GM15510 (cell line): Measurements from ENCODE around the gene RPS6KA3.

Experiments
- POLR2A ChIP-seq: IDR thresholded peaks from 3 replicates; pipeline ENCODE4 v1.6.1; 2011; ENCODE audit warnings: borderline replicate concordance; ENCODE audit not compliant: insufficient read length; ENCODE audit errors: extremely low read depth

The RPS6KA3 gene

GRCh38 chrX:20244931-20245330 is 21.8 kb downstream of the RPS6KA3 start:
- no peak for TF ChIP-seq POLR2A

DNA sequence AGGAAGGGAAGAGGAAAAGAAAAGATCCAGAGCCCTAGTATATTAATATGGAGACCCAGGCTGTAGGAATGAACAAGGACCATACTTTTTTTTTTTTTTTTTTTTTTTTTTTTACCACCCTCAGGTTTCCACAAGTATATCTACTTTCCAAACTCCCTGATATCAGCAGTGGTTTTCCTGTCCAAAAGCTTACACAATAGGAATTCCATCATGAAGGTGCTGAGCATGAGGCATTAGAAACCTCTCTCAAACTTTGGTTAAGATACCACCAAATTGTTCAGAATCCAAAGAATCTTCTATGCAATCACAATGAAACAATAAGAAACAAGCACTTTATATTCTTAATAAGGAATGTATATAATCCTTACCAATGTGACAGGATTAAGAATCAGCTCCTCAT is 26.5 kb downstream of the RPS6KA3 start:
- TF ChIP-seq POLR2A: no peak

GRCh38 chrX:20237864-20238263 is 28.8 kb downstream of the RPS6KA3 start:
- no peak for TF ChIP-seq POLR2A

DNA sequence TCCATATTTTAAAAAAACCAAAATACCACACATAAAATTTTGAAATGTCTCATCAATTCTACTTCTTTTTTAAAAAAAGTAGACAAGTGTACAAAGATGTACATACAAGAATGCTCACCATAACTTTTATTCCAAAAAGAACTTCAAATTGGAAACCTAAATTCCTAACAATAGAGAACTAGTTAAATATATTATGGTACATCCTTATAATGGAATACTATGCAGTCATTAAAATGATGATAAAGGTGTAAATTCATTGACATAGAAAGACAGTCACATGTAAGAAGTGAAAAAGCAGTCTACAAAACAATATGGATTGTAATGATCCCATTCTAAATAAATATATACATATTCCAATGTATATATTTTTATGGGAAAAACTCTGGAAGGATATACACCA is 31.0 kb downstream of the RPS6KA3 start:
- no peak for TF ChIP-seq POLR2A

- no peak for TF ChIP-seq POLR2A
Measured at GRCh38 chrX:20233336-20233735, 33.4 kb downstream of the RPS6KA3 start.

GRCh38 chrX:20231598-20231997 is 35.1 kb downstream of the RPS6KA3 start:
- TF ChIP-seq POLR2A: no peak

DNA sequence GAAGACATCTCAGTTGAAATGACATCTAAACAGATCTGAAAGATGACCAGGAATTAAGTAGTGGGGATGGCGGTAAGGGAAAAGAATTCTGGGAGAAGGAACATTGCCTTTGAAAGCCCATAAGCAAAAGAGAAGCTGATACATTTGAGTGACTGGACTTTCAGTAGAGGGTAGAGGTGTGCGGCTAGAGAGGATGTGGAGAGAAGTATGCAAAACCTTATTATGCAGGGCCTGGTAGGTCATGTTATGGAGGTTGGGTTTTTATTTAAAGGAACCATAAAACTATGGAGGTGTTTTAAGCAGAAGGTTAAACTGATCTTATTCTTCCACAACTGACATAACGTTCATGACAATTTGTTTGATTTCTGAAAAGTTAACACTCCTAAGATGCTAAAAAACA is 36.3 kb downstream of the RPS6KA3 start:
- no peak for TF ChIP-seq POLR2A

GRCh38 chrX:20229155-20229554 is 37.6 kb downstream of the RPS6KA3 start:
- no peak for TF ChIP-seq POLR2A

DNA sequence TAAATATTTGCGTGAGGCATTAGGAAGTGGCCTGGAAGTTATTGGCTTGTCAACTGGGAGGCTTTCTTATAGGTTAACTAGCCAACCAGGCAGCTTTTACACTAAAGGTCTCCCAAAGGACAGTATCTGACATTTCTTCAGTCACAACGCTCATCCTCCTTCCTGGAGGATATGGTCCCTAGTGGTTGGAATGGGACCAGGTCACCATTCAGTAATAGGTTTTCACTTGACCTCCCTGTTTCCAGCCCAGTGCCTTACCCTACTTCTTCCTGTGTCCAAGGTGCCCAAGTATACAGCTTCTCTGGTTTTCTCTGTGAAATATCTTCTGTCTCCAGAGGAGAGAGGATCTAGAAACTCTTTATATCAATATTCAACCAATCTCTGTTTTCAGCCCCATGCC is 38.5 kb downstream of the RPS6KA3 start:
- TF ChIP-seq POLR2A: no peak

DNA sequence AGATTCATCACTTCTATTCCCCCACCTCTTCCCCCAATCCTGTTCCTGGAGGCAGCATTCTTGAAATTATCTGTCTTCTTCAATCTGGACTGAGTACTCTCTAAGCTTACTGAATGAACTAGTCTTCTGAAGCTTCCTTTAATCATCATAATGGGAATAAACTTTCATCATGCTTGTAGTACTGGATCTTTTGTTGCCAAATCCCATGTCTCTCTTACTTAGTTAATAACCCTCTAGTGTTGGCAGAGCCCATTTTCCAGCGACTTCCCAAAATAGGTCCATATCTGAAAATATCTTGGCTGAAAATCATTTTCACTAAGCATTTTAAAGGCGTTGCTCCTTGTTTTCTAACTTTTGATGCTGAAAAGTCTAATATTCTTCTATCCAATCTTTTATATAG is 39.6 kb downstream of the RPS6KA3 start:
- TF ChIP-seq POLR2A: no peak

DNA sequence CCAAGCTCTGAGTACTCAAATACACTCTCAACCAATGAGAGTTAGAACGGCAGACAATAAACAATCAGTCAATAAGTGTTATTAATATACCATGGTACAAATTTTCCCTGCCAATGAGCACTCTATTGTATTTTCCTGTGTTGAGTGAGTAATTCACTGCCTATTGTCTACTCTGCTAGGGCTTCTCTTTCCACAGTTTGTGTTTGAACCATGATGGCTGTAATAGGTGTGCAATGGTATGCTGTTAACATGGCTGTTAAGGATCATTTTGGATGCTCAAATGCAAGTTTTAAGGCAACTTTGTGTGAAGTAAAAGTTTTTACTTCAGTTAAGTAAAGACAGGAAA is 41.2 kb downstream of the RPS6KA3 start:
- no peak for TF ChIP-seq POLR2A

DNA sequence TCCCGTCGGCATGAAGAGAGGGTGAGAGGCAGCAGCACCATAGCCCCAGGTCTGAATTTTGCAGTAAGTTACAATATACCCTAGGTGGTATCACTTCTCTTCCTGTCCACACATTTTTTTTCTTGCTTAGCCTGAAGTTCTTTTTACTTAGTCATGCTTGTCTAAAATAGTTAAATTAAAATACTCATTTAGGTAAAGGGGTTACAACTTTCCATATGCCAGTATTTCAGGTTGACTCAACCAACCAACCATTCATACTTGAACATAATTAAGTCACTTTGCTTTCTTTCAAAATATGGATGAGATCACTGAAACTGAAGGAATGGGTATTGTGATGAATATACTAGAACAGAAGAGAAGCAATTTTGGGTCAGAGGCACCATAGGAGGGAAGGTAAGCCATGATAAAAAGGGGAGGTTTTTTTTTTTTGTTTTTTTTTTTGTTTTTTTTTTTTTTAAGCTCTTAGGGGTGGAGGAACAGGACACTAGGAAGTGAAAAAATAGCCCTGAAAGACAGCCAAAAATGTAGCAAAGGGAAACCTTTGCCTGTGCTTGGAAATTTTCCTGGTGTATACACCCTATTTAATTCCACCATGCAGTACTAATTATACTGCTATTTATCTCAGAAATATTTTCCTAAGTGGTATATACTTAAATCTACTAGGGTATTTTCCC is 41.8 kb downstream of the RPS6KA3 start:
- no peak for TF ChIP-seq POLR2A

- no peak for TF ChIP-seq POLR2A
Measured at GRCh38 chrX:20221902-20222301, 44.8 kb downstream of the RPS6KA3 start.

DNA sequence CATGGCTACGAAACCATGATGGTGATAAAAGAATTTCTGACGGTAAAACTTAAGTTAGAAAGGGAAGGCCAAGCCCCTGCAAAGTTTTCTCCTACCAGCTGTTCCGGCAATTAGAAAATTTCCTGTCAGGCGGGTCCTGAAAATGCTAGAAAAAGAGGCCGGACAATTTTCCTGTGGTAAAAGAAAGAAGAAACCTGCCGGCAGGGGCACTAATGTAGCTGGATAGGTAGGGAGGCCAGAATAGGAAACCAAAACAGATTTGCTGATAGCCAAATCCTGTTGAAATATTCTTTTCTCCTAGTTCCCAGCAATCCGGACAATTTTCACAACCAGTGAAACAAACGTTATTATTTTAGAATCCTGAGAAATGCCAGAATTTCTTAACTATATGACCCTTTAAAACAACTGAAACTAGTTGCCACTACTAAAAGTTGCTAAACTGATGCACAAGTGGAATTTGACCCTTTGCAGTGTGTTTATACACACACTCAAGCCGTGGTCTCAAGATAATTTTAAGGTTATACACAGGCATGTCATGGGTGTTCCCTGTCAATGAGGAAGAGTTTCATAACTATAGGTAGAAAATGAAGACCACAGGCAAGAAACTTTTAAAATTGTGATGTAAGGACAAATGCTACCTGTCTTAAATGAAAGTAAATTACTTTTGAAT is 47.7 kb downstream of the RPS6KA3 start:
- TF ChIP-seq POLR2A: no peak

- no peak for TF ChIP-seq POLR2A
Measured at GRCh38 chrX:20217906-20218305, 48.8 kb downstream of the RPS6KA3 start.

- TF ChIP-seq POLR2A: no peak
Measured at GRCh38 chrX:20217271-20217670, 49.4 kb downstream of the RPS6KA3 start.

DNA sequence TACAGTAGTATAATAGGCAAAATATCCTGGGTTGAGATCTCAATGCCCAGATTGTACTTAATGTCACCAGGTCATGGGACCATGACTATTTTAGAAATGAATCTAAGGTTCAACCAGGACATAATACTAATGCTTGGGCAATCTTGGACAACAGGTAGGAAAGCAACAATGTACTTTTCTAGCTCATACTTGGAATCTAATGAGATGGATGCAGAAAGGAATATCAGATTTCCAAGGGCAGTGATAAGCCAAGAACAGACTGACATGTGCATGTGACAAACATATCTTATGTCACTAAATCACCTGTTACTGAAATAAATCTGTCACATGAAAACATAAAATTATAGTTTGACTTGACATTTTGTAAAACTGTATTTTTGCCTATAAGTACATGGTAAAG is 51.1 kb downstream of the RPS6KA3 start:
- TF ChIP-seq POLR2A: no peak

DNA sequence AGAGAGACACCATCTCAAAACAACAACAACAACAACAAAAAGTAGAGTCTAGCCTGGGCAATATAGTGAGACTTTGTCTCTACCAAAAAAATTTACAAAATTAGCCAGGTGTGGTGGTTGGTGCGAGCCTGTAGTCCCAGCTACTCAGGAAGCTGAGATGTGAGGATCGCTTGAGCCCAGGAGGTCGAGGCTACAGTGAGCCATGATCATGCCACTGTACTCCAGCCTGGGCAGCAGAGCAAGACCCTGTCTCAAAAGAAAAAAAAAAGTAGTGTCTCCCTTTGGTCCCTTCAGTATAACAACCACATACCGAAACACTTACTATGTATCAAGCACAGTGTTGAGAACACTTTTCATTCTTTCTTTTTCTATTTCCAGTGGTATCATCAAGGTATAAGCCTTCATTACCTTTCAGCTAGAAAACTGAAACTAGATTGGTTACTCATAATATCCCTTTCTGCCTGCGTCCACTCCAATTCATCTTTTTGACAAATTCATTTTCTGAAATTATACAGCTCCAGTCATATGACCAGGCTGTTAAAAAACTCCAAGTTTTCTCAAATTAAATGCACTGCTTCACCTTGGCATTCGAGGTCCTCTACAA is 54.1 kb downstream of the RPS6KA3 start:
- no peak for TF ChIP-seq POLR2A
